ENCODE data around the gene EFCAB6. TPM values are rescaled to one million over a fixed set of nuclear protein-coding genes. Genes with fewer than 3 reads are reported as not detected.

The EFCAB6 gene
- total and polyA plus RNA-seq, 2 donors (not counting 3 experiments of a cell fraction or from before 2014, with no cell fraction given) = 0.07 to 0.31 TPM

- no peak for DNase-seq (ENCODE audit: low read depth, low spot score)
- dilution Hi-C loops (cut with MboI; ENCODE audit: extremely low pct_ligation_motif_present, low sequenced_read_pairs) (no loop called here), intact Hi-C loops (cut with micrococcal nuclease) (no loop called here)
- Histone ChIP-seq H3K4me3 (replicated peaks in 1 of 3; ENCODE audit: insufficient read depth in 1 of 3, low read depth in 1 of 3, low read length in 3 of 3) (no peak overlapping the region), H3K4me2 (ENCODE audit: insufficient read depth, low read length) (no peak overlapping the region), H4K20me1 (replicated peaks; ENCODE audit: control insufficient read depth, extremely low read depth, insufficient read depth, low read length) (no peaks in the 10 kb centered on the region), H3K36me3 (ENCODE audit: control insufficient read depth in 2 of 2, extremely low read depth in 1 of 2, insufficient read depth in 2 of 2, low read length in 2 of 2) (no peaks in the 10 kb centered on the region), H2AFZ (ENCODE audit: low read depth, low read length) (no peak overlapping the region), H3K4me1 (ENCODE audit: control insufficient read depth, extremely low read depth, insufficient read depth, low read length) (no peaks in the 10 kb centered on the region), H3K27me3 (ENCODE audit: control insufficient read depth in 2 of 2, insufficient read depth in 2 of 2, low read length in 2 of 2) (peaks cover 0 to 13% of the 10 kb centered on the region in 2 experiments), H3K79me2 (ENCODE audit: control insufficient read depth, insufficient read depth, low read length) (no peaks in the 10 kb centered on the region), H3K27ac (ENCODE audit: insufficient read depth, low read depth, low read length) (no peak overlapping the region), H3K9me3 (replicated peaks; ENCODE audit: control insufficient read depth, insufficient read depth, low read length) (no peaks in the 10 kb centered on the region), H3K9me1 (replicated peaks; ENCODE audit: control insufficient read depth, extremely low read depth, insufficient read depth, low read length) (peaks cover 2% of the 10 kb centered on the region), H3K9ac (replicated peaks; ENCODE audit: extremely low read depth, insufficient read depth, low read length) (no peak overlapping the region)
- ChIA-PET POLR2A (no interaction called here), CTCF (no interaction called here)
- no peak for FAIRE-seq
- BruUV-seq (replicated peaks) = no TSS peak
- TF ChIP-seq POLR2A (IDR thresholded peaks at IDR 0.05; ENCODE audit: low read depth, low read length) (no peak), MYC (IDR thresholded peaks at IDR 0.05; ENCODE audit: low read depth, low read length) (no peak), EZH2 (IDR thresholded peaks at IDR 0.05; ENCODE audit: borderline replicate concordance, low read depth, low read length, severe bottlenecking) (no peak), MAX (IDR thresholded peaks at IDR 0.05; ENCODE audit: insufficient read depth, insufficient read length) (no peak), POLR2AphosphoS5 (IDR thresholded peaks at IDR 0.05; ENCODE audit: insufficient read depth, low read depth, low read length) (no peak), GATA2 (IDR thresholded peaks at IDR 0.05; ENCODE audit: insufficient read depth, insufficient read length, low read depth, low read length) (no peak), JUN (IDR thresholded peaks at IDR 0.05; ENCODE audit: borderline replicate concordance, insufficient read depth, insufficient read length, low read depth) (no peak), FOS (IDR thresholded peaks at IDR 0.05; ENCODE audit: borderline replicate concordance, insufficient read depth, low read length) (no peak), CTCF (IDR thresholded peaks at IDR 0.05; ENCODE audit: extremely low read depth in 1 of 2, insufficient read depth in 1 of 2, low read depth in 1 of 2, low read length in 2 of 2) (no peak)
Observed at GRCh38 chr22:43860831-43861230, 48.7 kb upstream of the EFCAB6 start.

Data from endothelial cell of umbilical vein (primary cell).